Measurements from ENCODE around the gene DNAH11.
"Not testable (repeated sequence)": the region's sequence is repeated elsewhere in the genome, so short reads cannot be mapped to it uniquely, and the experiment has no call there.

DNAH11 gene

GRCh38 chr7:21850531-21851285, 307.9 kb downstream of the DNAH11 start:
- Histone ChIP-seq H3K4me1 (no peaks in the 10 kb centered on the region), H3K4me3 (ENCODE audit: low read depth, low read length) (no peak overlapping the region), H3K27me3 (peaks cover 2% of the 10 kb centered on the region; the same call in 1 of the 2 replicates), H3K36me3 (no peaks in the 10 kb centered on the region), H3K9me3 (no peaks in the 10 kb centered on the region)
- TF ChIP-seq CTCF (IDR thresholded peaks at IDR 0.05; ENCODE audit: low read depth, low read length), result no peak
- no peak for DNase-seq

GRCh38 chr7:21851559-21851967, 308.7 kb downstream of the DNAH11 start:
- no peak for DNase-seq
- no peaks in the 10 kb centered on the region for H3K36me3 ChIP-seq
- H3K4me1 ChIP-seq, result no peaks in the 10 kb centered on the region
- H3K9me3 ChIP-seq, result no peaks in the 10 kb centered on the region
- no peak overlapping the region for H3K4me3 ChIP-seq (ENCODE audit: low read depth, low read length)
- peaks cover 6% of the 10 kb centered on the region; the same call in 1 of the 2 replicates for H3K27me3 ChIP-seq
- no peak for TF ChIP-seq CTCF (IDR thresholded peaks at IDR 0.05; ENCODE audit: low read depth, low read length)

GRCh38 chr7:21865631-21866204, 322.9 kb downstream of the DNAH11 start:
- H3K4me3 ChIP-seq (ENCODE audit: low read depth, low read length); DNase-seq; H3K36me3 ChIP-seq; H3K9me3 ChIP-seq; H3K27me3 ChIP-seq; H3K4me1 ChIP-seq: not testable (repeated sequence)

GRCh38 chr7:21866731-21867130, 323.9 kb downstream of the DNAH11 start:
- no peaks in the 10 kb centered on the region for H3K36me3 ChIP-seq
- no peaks in the 10 kb centered on the region for H3K9me3 ChIP-seq
- DNase-seq, result no peak
- H3K4me1 ChIP-seq, result no peaks in the 10 kb centered on the region
- H3K27me3 ChIP-seq, result no peaks in the 10 kb centered on the region
- H3K4me3 ChIP-seq (ENCODE audit: low read depth, low read length), result no peak overlapping the region
- no peak for TF ChIP-seq CTCF (IDR thresholded peaks at IDR 0.05; ENCODE audit: low read depth, low read length)

GRCh38 chr7:21867226-21867625, 324.4 kb downstream of the DNAH11 start:
- Histone ChIP-seq H3K9me3 (no peaks in the 10 kb centered on the region), H3K4me1 (no peaks in the 10 kb centered on the region), H3K36me3 (no peaks in the 10 kb centered on the region), H3K27me3 (no peaks in the 10 kb centered on the region), H3K4me3 (ENCODE audit: low read depth, low read length) (no peak overlapping the region)
- no peak for TF ChIP-seq CTCF (IDR thresholded peaks at IDR 0.05; ENCODE audit: low read depth, low read length)
- DNase-seq, result no peak

GRCh38 chr7:21867816-21868575, 325.2 kb downstream of the DNAH11 start:
- H3K4me3 ChIP-seq (ENCODE audit: low read depth, low read length), result no peak overlapping the region
- no peaks in the 10 kb centered on the region for H3K4me1 ChIP-seq
- H3K27me3 ChIP-seq, result no peaks in the 10 kb centered on the region
- H3K9me3 ChIP-seq, result no peaks in the 10 kb centered on the region
- DNase-seq, result no peak
- H3K36me3 ChIP-seq, result no peaks in the 10 kb centered on the region
- no peak for TF ChIP-seq CTCF (IDR thresholded peaks at IDR 0.05; ENCODE audit: low read depth, low read length)

All from BE2C (cell line).